Sigmoid colon (tissue), 3 donors: ENCODE results near the gene PLAGL2.

Experiments used
- POLR2A ChIP-seq, 2 donors: fragments of 450-650 bp; IDR thresholded peaks; one replicate each; pipeline ENCODE4 v1.6.1; 2016; ENCODE audit warnings: antibody characterized with exemption in 2 of 2, mild to moderate bottlenecking in 2 of 2, moderate library complexity in 2 of 2
- TF ChIP-seq, protein P1 (sequence below), 4 experiments: fragments of 450-650 bp in 3 of 4; fragments of 200-600 bp in 1 of 4; IDR thresholded peaks; one replicate each; pipeline ENCODE4 v1.5.1; 2016 to 2019; ENCODE audit warnings: antibody characterized with exemption in 4 of 4, mild to moderate bottlenecking in 3 of 4, moderate library complexity in 2 of 4

DNA sequence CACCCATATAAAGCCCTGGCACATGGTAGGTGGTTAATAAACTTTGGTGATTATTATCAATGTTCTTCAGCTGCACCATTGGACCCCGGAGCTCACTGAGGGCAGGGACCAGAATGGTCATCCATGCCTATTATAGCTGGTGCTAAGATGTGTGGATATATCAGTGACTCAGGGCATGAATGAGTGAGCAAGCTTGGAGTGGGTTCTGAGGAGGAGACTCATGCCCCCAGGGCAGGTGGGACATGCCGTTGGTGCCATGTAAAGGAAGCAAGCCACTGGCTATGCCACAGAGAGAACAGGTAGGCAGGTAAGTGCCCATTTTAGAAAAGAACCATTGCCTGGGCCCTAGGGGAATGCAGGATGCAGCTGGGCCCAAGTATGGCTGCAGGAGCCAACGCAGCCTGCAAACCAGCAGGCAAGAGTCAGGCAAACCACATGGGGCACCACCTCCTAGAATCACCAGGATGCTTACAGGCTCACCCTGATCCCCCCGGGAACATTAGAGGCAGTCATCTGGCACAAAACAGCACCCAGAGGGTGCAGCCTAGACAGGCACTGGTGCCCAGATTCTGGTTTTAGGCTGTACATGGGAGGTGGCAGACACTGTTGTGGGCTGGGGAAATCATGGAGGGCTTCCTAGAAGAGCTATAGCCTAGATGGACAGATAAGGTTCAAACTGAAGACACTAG lies 23.5 kb downstream of the PLAGL2 start:
- TF ChIP-seq, protein P1, sequence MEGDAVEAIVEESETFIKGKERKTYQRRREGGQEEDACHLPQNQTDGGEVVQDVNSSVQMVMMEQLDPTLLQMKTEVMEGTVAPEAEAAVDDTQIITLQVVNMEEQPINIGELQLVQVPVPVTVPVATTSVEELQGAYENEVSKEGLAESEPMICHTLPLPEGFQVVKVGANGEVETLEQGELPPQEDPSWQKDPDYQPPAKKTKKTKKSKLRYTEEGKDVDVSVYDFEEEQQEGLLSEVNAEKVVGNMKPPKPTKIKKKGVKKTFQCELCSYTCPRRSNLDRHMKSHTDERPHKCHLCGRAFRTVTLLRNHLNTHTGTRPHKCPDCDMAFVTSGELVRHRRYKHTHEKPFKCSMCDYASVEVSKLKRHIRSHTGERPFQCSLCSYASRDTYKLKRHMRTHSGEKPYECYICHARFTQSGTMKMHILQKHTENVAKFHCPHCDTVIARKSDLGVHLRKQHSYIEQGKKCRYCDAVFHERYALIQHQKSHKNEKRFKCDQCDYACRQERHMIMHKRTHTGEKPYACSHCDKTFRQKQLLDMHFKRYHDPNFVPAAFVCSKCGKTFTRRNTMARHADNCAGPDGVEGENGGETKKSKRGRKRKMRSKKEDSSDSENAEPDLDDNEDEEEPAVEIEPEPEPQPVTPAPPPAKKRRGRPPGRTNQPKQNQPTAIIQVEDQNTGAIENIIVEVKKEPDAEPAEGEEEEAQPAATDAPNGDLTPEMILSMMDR (IDR thresholded peaks at IDR 0.05), result no peak
- no peak for TF ChIP-seq POLR2A (IDR thresholded peaks at IDR 0.05)
